Esophagus squamous epithelium (tissue), 4 donors: ENCODE data around the gene GRK4.

Source experiments
- CTCF ChIP-seq, 6 experiments: fragments of 450-650 bp in 4 of 6; fragments of 200-600 bp in 2 of 6; sonication (generic) in 2 of 6; IDR thresholded peaks; one replicate each; pipeline ENCODE4 v1.5.1; 2016 to 2019; ENCODE audit warnings: antibody characterized with exemption in 6 of 6, mild to moderate bottlenecking in 4 of 6, moderate library complexity in 4 of 6
- POLR2A ChIP-seq, 4 donors: fragments of 450-650 bp; IDR thresholded peaks; one replicate each; pipeline ENCODE4 v1.6.1; 2017; ENCODE audit warnings: antibody characterized with exemption in 4 of 4, mild to moderate bottlenecking in 4 of 4, moderate library complexity in 3 of 4

GRCh38 chr4:2995546-2996265, 32.3 kb downstream of the GRK4 start:
- no peak for TF ChIP-seq CTCF (IDR thresholded peaks at IDR 0.05)
- TF ChIP-seq POLR2A (IDR thresholded peaks at IDR 0.05): no peak
